Measurements from ENCODE around the gene FOXK2. TPM values are rescaled to one million over a fixed set of nuclear protein-coding genes. Genes with fewer than 3 reads are reported as not detected.

FOXK2 gene
- total and polyA plus RNA-seq, 7 experiments from 2014 or later: 4.2 to 67.1 (median 42.3) TPM

GRCh38 chr17:82650723-82651122 lies 131.2 kb downstream of the FOXK2 start:
- Histone ChIP-seq H3K9me3 (ENCODE audit: control insufficient read depth in 2 of 3, low read length in 3 of 3) (no peaks in the 10 kb centered on the region), H3K27me3 (ENCODE audit: control insufficient read depth in 2 of 2, insufficient read depth in 2 of 2, low read length in 2 of 2) (no peaks in the 10 kb centered on the region), H3K36me3 (ENCODE audit: control insufficient read depth in 2 of 3, insufficient read depth in 3 of 3, low read length in 3 of 3) (peaks cover 0 to 7% (median 0%) of the 10 kb centered on the region in 3 experiments), H3K27ac (ENCODE audit: low read depth, low read length) (no peak overlapping the region), H3K4me1 (ENCODE audit: control insufficient read depth in 2 of 2, insufficient read depth in 2 of 2, low read length in 2 of 2) (peaks cover 11 to 21% of the 10 kb centered on the region in 2 donors), H3K4me3 (ENCODE audit: low read length) (no peak overlapping the region)
- no peaks in the 10 kb centered on the region for H3K36me3 Mint-ChIP-seq
- ATAC-seq: no peak
- ChIA-PET CTCF (interaction anchor here (0.7 kb wide), 1 partner anchor 974 kb away, joined by 3 read pairs; no protein-coding TSS in a partner anchor), POLR2A (interaction anchor here (0.6 kb wide), 1 partner anchor 43 kb away, joined by 3 read pairs; no protein-coding TSS in a partner anchor)
- no peaks in the 10 kb centered on the region for H3K27me3 Mint-ChIP-seq
- no peak for DNase-seq
- peaks cover 0 to 2% (median 0%) of the 10 kb centered on the region in 11 donors for H3K9me3 Mint-ChIP-seq
- peaks cover 10 to 24% (median 15%) of the 10 kb centered on the region in 7 donors for H3K4me1 Mint-ChIP-seq
- intact Hi-C loops (cut with micrococcal nuclease): no loop called here
- no peak overlapping the region for H3K4me3 Mint-ChIP-seq
- peak overlapping the region in 3 of 9 donors; percentile 4 to 84 (median 36) for H3K27ac Mint-ChIP-seq

DNA sequence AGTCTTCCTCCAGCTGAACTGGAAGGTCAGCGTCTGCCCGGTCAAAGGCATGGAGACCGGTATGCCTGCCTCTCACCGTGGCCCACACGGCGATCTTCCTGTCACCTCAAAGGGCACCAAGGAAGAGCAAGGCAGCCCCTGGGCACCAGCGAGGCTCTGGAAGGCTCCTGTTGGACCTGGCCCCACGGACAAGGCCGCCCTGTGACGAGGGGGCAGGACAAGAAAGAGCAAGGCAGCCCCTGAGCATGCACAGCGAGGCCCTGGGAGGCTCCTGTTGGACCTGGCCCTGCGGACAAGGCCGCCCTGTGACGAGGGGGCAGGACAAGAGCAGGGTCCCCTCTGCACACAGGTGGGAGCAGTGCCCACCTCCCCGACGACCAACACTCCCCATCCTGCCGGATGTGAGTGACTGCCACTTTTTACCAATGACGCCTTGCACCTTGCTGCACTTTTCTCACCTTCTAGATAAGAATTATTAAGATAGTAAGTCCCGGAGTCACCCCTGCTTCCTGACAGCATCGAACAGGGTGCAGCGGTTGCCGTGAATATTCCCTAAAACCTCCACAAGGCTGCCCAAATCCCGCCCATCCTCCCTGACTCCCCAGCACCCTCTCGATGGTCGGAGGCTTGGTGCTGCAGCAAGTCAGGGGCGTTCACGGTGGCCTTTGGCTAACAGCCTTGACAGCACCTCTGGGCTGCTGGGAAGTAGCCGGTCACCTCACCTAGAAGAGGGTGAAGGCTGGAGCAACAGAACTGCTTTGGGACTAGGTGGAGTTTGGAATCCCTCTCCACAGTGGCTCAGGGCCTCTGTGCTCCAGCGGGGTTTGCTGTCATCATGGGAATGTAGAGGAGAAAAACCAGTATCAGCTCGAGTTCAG lies 134.4 kb downstream of the FOXK2 start:
- Mint-ChIP-seq H3K27me3 (no peaks in the 10 kb centered on the region), H3K36me3 (peaks cover 0 to 8% (median 4%) of the 10 kb centered on the region in 5 donors), H3K9me3 (peaks cover 0 to 2% (median 0%) of the 10 kb centered on the region in 11 donors), H3K4me1 (peaks cover 0 to 11% (median 0%) of the 10 kb centered on the region in 7 donors), H3K4me3 (no peak overlapping the region), H3K27ac (no peak overlapping the region)
- ChIA-PET POLR2A (no interaction called here), CTCF (no interaction called here)
- Histone ChIP-seq H3K4me1 (ENCODE audit: control insufficient read depth in 2 of 2, insufficient read depth in 2 of 2, low read length in 2 of 2) (peaks cover 0 to 3% of the 10 kb centered on the region in 2 donors), H3K27me3 (ENCODE audit: control insufficient read depth in 2 of 2, insufficient read depth in 2 of 2, low read length in 2 of 2) (no peaks in the 10 kb centered on the region), H3K4me3 (ENCODE audit: low read length) (no peak overlapping the region), H3K9me3 (ENCODE audit: control insufficient read depth in 2 of 3, low read length in 3 of 3) (no peaks in the 10 kb centered on the region), H3K27ac (ENCODE audit: low read depth, low read length) (no peak overlapping the region), H3K36me3 (ENCODE audit: control insufficient read depth in 2 of 3, insufficient read depth in 3 of 3, low read length in 3 of 3) (no peaks in the 10 kb centered on the region)
- intact Hi-C loops (cut with micrococcal nuclease): no loop called here
- DNase-seq: no peak
- ATAC-seq: no peak

Other genes starting within 250 kb of the FOXK2 start
- gene CSNK1D, start 246.0 kb upstream of the FOXK2 start, total RNA-seq: 100 to 1,000 TPM; 144 to 249 (median 176) TPM
- gene CSNK1D, start 246.0 kb upstream of the FOXK2 start, polyA plus RNA-seq: 10 to 100 TPM; 46.1 to 81.3 TPM
- 100 to 1,000 TPM in 3 of 5 experiments, 10 to 100 TPM in 2; 61.9 to 390 (median 165) TPM for gene CD7, start 202.1 kb upstream of the FOXK2 start, total RNA-seq
- 100 to 1,000 TPM; 169 to 183 TPM for gene CD7, start 202.1 kb upstream of the FOXK2 start, polyA plus RNA-seq
- gene SECTM1, start 186.0 kb upstream of the FOXK2 start, total RNA-seq: 10 to 100 TPM in 2 of 5 experiments, 1 to 10 TPM in 3; 2.3 to 32.4 (median 5.1) TPM
- gene SECTM1, start 186.0 kb upstream of the FOXK2 start, polyA plus RNA-seq: 1 to 10 TPM; 1.5 to 3.2 TPM
- gene TEX19, start 160.5 kb upstream of the FOXK2 start, total RNA-seq: not detected
- gene TEX19, start 160.5 kb upstream of the FOXK2 start, polyA plus RNA-seq: not detected
- gene UTS2R, start 148.0 kb upstream of the FOXK2 start, total RNA-seq: not detected
- not detected for gene UTS2R, start 148.0 kb upstream of the FOXK2 start, polyA plus RNA-seq
- 100 to 1,000 TPM in 2 of 5 experiments, 10 to 100 TPM in 3; 62.7 to 153 (median 66.9) TPM for gene HEXD, start 101.4 kb upstream of the FOXK2 start, total RNA-seq
- 10 to 100 TPM; 12.5 to 18.1 TPM for gene HEXD, start 101.4 kb upstream of the FOXK2 start, polyA plus RNA-seq
- 10 to 100 TPM; 21.9 to 34.6 (median 32.3) TPM for gene OGFOD3, start 101.1 kb upstream of the FOXK2 start, total RNA-seq
- gene OGFOD3, start 101.1 kb upstream of the FOXK2 start, polyA plus RNA-seq: 10 to 100 TPM; 29.7 to 42.1 TPM
- 100 to 1,000 TPM; 112 to 385 (median 199) TPM for gene CYBC1, start 69.0 kb upstream of the FOXK2 start, total RNA-seq
- 100 to 1,000 TPM; 168 to 178 TPM for gene CYBC1, start 69.0 kb upstream of the FOXK2 start, polyA plus RNA-seq
- 100 to 1,000 TPM in 1 of 5 experiments, 10 to 100 TPM in 4; 59.8 to 188 (median 67.1) TPM for gene NARF, start 61.0 kb upstream of the FOXK2 start, total RNA-seq
- gene NARF, start 61.0 kb upstream of the FOXK2 start, polyA plus RNA-seq: 100 to 1,000 TPM; 102 to 103 TPM
- 10 to 100 TPM; 44.9 to 91.6 (median 68.4) TPM for gene WDR45B, start 128.7 kb downstream of the FOXK2 start, total RNA-seq
- gene WDR45B, start 128.7 kb downstream of the FOXK2 start, polyA plus RNA-seq: 10 to 100 TPM; 30.5 to 36.8 TPM
- gene RAB40B, start 179.0 kb downstream of the FOXK2 start, total RNA-seq: 1 to 10 TPM; 2.8 to 6.1 (median 3.6) TPM
- gene RAB40B, start 179.0 kb downstream of the FOXK2 start, polyA plus RNA-seq: 1 to 10 TPM; 1.3 to 2.5 TPM
- gene FN3KRP, start 197.0 kb downstream of the FOXK2 start, total RNA-seq: 10 to 100 TPM; 29.9 to 38.7 (median 35.7) TPM
- gene FN3KRP, start 197.0 kb downstream of the FOXK2 start, polyA plus RNA-seq: 10 to 100 TPM; 31.5 to 32.8 TPM
- 10 to 100 TPM in 3 of 5 experiments, 1 to 10 TPM in 2; 3.9 to 14.1 (median 12.0) TPM for gene FN3K, start 215.9 kb downstream of the FOXK2 start, total RNA-seq
- gene FN3K, start 215.9 kb downstream of the FOXK2 start, polyA plus RNA-seq: 1 to 10 TPM in 1 of 2 donors, under 1 TPM in 1; 0.97 to 1.2 TPM
- gene TBCD, start 232.3 kb downstream of the FOXK2 start, total RNA-seq: 100 to 1,000 TPM in 4 of 5 experiments, 10 to 100 TPM in 1; 99.2 to 255 (median 226) TPM
- gene TBCD, start 232.3 kb downstream of the FOXK2 start, polyA plus RNA-seq: 100 to 1,000 TPM in 1 of 2 donors, 10 to 100 TPM in 1; 61.5 to 103 TPM